WTC11 (cell line): ENCODE results near the gene CYP11A1. TPM values are rescaled to one million over a fixed set of nuclear protein-coding genes. Genes with fewer than 3 reads are reported as not detected.

Experiments used
- ATAC-seq: fragments of 200-7000 bp; cut with Tn5 transposase; 2 replicates; pipeline ENCODE4 v1.10.0; 2021; ENCODE audit warnings: mild to moderate bottlenecking, moderate library complexity
- CTCF ChIA-PET: fragments of 300-600 bp; sonication (Branson Sonifier 250); formaldehyde crosslinking; loops from one replicate; lab custom pipeline; 2021; ENCODE audit warnings: antibody characterized with exemption; lab: Charles Lee
- POLR2A ChIA-PET: fragments of 350-600 bp; sonication (Branson Sonifier 250); formaldehyde crosslinking; loops from one replicate; lab custom pipeline; 2021; ENCODE audit warnings: antibody characterized with exemption; lab: Charles Lee
- DNase-seq: peaks from one replicate; pipeline ENCODE4 v3.0.0; 2021; ENCODE audit warnings: low spot score
- H3K27ac Mint-ChIP-seq: 2 replicates; pipeline ENCODE4 v1.8.0; 2021; ENCODE audit warnings: mixed read lengths
- H3K27me3 Mint-ChIP-seq: 2 replicates; pipeline ENCODE4 v1.8.0; 2021; ENCODE audit warnings: low read depth, mild to moderate bottlenecking, moderate library complexity, mixed read lengths
- H3K36me3 Mint-ChIP-seq: 2 replicates; pipeline ENCODE4 v1.8.0; 2021; ENCODE audit warnings: mixed read lengths
- H3K4me1 Mint-ChIP-seq: 2 replicates; pipeline ENCODE4 v1.8.0; 2022; ENCODE audit warnings: mixed read lengths
- H3K4me3 Mint-ChIP-seq: 2 replicates; pipeline ENCODE4 v1.8.0; 2021; ENCODE audit warnings: mild to moderate bottlenecking, moderate library complexity, mixed read lengths
- H3K9me3 Mint-ChIP-seq: 2 replicates; pipeline ENCODE4 v1.8.0; 2021; ENCODE audit warnings: mixed read lengths
- JAZF1 ChIP-seq: fragments of 250-450 bp; sonication (Bioruptor Pico); IDR thresholded peaks from 2 replicates; pipeline ENCODE4 v1.9.0; 2021; ENCODE audit warnings: moderate library complexity, mild to moderate bottlenecking, inconsistent platforms
- MAX ChIP-seq: sonication (generic); formaldehyde crosslinking; IDR thresholded peaks from 2 replicates; pipeline ENCODE4 v1.8.0; 2022; ENCODE audit warnings: mild to moderate bottlenecking, missing genetic modification reagents
- SMAD4 ChIP-seq: sonication (generic); formaldehyde crosslinking; IDR thresholded peaks from 2 replicates; pipeline ENCODE4 v1.8.0; 2022; ENCODE audit warnings: mild to moderate bottlenecking, missing genetic modification reagents
- ZNF121 ChIP-seq: sonication (generic); formaldehyde crosslinking; IDR thresholded peaks from 2 replicates; pipeline ENCODE4 v1.8.0; 2023; ENCODE audit warnings: missing genetic modification reagents
- ZNF232 ChIP-seq: sonication (generic); formaldehyde crosslinking; IDR thresholded peaks from 2 replicates; pipeline ENCODE4 v1.8.0; 2022; ENCODE audit warnings: mild to moderate bottlenecking, missing genetic modification reagents
- ZNF263 ChIP-seq: sonication (generic); formaldehyde crosslinking; IDR thresholded peaks from 2 replicates; pipeline ENCODE4 v1.8.1; 2022; ENCODE audit warnings: low read depth, mild to moderate bottlenecking, moderate library complexity, missing genetic modification reagents
- ZNF671 ChIP-seq: fragments of 250-450 bp; sonication (Bioruptor Pico); IDR thresholded peaks from 2 replicates; pipeline ENCODE4 v1.8.0; 2021; ENCODE audit warnings: mild to moderate bottlenecking
- total RNA-seq: library from RNA; stranded (reverse); gene quantifications from 3 replicates; pipeline ENCODE4 v1.2.3, GENCODE V29; 2021
- TF ChIP-seq, protein P1 (sequence below): fragments of 250-450 bp; sonication (Bioruptor Pico); IDR thresholded peaks from 2 replicates; pipeline ENCODE4 v1.9.0; 2021; ENCODE audit warnings: mild to moderate bottlenecking, borderline replicate concordance
- TF ChIP-seq, protein P2 (sequence below): sonication (generic); formaldehyde crosslinking; IDR thresholded peaks from 2 replicates; pipeline ENCODE4 v1.8.1; 2023; ENCODE audit warnings: mild to moderate bottlenecking, missing genetic modification reagents, moderate library complexity
- TF ChIP-seq, protein P3 (sequence below): sonication (generic); formaldehyde crosslinking; conservative IDR thresholded peaks from 2 replicates; pipeline ENCODE4 v1.8.1; 2022; ENCODE audit warnings: mild to moderate bottlenecking, missing genetic modification reagents
- TF ChIP-seq, protein P4 (sequence below): fragments of 250-450 bp; sonication (Bioruptor Pico); conservative IDR thresholded peaks from 2 replicates; pipeline ENCODE4 v1.9.0; 2021; ENCODE audit warnings: mild to moderate bottlenecking
- TF ChIP-seq, protein P5 (sequence below): sonication (generic); formaldehyde crosslinking; IDR thresholded peaks from 2 replicates; pipeline ENCODE4 v1.8.1; 2022; ENCODE audit warnings: mild to moderate bottlenecking, moderate library complexity, missing genetic modification reagents
- TF ChIP-seq, protein P6 (sequence below): sonication (generic); formaldehyde crosslinking; IDR thresholded peaks from 2 replicates; pipeline ENCODE4 v1.8.1; 2022; ENCODE audit warnings: mild to moderate bottlenecking, missing genetic modification reagents, moderate library complexity, borderline replicate concordance
- TF ChIP-seq, protein P7 (sequence below): fragments of 200-600 bp; IDR thresholded peaks from 2 replicates; pipeline ENCODE4 v1.8.0; 2022; ENCODE audit warnings: antibody characterized with exemption

The CYP11A1 gene
- total RNA-seq, 1 experiment from 2014 or later = 3.4 TPM

DNA sequence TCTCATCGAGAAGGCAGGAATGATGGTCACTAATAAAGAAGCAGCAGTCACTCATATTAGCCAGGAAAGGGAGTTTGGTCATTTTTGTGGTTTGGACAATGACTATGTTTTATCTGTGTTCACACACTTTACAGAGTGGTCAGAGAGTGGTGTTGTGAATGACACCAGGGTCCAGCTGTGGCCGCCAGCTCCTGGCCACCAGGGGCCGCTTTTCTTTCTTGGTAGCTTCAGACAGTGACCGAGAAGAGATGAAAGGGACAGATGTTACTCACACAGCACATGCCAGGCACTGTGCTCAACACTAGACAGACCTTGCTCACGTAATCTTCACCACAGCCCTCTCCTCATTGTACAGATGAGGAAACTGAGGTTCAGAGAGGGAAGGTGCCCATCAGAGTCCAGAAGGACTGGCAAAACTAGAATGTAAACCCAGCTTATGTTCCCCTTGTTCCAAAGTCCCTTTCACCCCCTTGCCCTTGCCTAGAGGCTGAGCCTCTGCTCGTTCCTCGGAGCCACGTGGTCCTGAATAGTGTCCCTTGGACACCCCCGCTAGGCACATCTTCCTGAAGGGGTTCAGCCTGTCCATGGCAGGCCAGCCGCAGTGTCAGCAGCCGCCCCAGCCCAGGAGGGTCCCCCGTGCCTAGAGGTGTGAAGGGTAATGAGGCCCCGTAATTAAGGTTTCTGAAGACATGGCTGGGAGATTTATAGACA is 55.6 kb downstream of the CYP11A1 start:
- no peaks in the 10 kb centered on the region for H3K9me3 Mint-ChIP-seq
- no peak overlapping the region for H3K27ac Mint-ChIP-seq
- ATAC-seq (peak; percentile 36), DNase-seq (peak; percentile 65)
- CTCF ChIA-PET = interaction anchor here (0.6 to 6.2 kb wide), 46 partner anchors 9 to 339 kb away, joined by 3 to 347 read pairs (median 5); partner anchors contain the start of genes CYP11A1, ISLR, ISLR2 and STRA6
- no peaks in the 10 kb centered on the region for H3K36me3 Mint-ChIP-seq
- peaks cover 58% of the 10 kb centered on the region for H3K4me1 Mint-ChIP-seq
- no peak overlapping the region for H3K4me3 Mint-ChIP-seq
- TF ChIP-seq, protein P1, sequence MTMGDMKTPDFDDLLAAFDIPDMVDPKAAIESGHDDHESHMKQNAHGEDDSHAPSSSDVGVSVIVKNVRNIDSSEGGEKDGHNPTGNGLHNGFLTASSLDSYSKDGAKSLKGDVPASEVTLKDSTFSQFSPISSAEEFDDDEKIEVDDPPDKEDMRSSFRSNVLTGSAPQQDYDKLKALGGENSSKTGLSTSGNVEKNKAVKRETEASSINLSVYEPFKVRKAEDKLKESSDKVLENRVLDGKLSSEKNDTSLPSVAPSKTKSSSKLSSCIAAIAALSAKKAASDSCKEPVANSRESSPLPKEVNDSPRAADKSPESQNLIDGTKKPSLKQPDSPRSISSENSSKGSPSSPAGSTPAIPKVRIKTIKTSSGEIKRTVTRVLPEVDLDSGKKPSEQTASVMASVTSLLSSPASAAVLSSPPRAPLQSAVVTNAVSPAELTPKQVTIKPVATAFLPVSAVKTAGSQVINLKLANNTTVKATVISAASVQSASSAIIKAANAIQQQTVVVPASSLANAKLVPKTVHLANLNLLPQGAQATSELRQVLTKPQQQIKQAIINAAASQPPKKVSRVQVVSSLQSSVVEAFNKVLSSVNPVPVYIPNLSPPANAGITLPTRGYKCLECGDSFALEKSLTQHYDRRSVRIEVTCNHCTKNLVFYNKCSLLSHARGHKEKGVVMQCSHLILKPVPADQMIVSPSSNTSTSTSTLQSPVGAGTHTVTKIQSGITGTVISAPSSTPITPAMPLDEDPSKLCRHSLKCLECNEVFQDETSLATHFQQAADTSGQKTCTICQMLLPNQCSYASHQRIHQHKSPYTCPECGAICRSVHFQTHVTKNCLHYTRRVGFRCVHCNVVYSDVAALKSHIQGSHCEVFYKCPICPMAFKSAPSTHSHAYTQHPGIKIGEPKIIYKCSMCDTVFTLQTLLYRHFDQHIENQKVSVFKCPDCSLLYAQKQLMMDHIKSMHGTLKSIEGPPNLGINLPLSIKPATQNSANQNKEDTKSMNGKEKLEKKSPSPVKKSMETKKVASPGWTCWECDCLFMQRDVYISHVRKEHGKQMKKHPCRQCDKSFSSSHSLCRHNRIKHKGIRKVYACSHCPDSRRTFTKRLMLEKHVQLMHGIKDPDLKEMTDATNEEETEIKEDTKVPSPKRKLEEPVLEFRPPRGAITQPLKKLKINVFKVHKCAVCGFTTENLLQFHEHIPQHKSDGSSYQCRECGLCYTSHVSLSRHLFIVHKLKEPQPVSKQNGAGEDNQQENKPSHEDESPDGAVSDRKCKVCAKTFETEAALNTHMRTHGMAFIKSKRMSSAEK (CRISPR knock-in tag) = no peak
- TF ChIP-seq ZNF671 (CRISPR knock-in tag) (no peak), ZNF263 (no peak), JAZF1 (CRISPR knock-in tag) (no peak), MAX (CRISPR knock-in tag) (peak; percentile 4; the same call in 1 of the 2 replicates), ZNF121 (CRISPR knock-in tag) (0 out of 2 replicates have a peak, but pooled peaks have one; percentile 7), SMAD4 (no peak), ZNF232 (CRISPR knock-in tag) (no peak)
- TF ChIP-seq, protein P2, sequence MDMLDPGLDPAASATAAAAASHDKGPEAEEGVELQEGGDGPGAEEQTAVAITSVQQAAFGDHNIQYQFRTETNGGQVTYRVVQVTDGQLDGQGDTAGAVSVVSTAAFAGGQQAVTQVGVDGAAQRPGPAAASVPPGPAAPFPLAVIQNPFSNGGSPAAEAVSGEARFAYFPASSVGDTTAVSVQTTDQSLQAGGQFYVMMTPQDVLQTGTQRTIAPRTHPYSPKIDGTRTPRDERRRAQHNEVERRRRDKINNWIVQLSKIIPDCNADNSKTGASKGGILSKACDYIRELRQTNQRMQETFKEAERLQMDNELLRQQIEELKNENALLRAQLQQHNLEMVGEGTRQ (CRISPR knock-in tag) = no peak
- TF ChIP-seq, protein P3, sequence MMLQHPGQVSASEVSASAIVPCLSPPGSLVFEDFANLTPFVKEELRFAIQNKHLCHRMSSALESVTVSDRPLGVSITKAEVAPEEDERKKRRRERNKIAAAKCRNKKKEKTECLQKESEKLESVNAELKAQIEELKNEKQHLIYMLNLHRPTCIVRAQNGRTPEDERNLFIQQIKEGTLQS = no peak
- TF ChIP-seq, protein P4, sequence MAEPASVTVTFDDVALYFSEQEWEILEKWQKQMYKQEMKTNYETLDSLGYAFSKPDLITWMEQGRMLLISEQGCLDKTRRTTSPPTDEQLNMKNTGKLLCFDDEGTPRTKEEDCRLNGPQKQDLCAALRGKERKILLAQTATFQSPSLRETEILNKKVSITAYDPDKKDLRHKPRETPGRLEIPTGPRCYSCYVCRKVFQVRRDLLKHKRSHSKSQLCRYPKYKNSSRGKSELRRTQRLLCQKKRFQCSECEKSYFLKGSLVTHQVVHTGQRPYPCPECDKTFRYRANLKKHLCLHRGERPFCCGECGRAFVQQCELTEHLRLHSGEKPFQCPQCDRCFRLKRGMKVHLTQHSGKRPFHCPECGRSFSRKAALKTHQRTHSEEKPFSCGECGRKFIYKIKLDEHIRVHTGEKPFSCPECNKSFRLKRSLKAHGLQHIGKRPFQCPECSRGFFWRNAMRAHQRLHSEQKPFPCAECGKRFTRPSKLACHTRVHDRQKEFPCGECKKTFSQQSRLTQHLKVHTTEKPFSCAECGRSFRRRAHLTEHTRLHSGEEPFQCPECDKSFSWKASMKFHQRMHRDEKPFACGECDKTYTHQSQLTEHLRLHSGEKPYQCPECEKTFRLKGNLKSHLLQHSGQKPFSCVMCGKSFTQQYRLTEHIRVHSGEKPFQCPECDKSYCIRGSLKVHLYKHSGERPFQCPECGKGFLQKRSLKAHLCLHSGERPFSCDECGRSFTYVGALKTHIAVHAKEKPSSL (CRISPR knock-in tag) = no peak
- TF ChIP-seq, all 79 proteins: peak for 2
- POLR2A ChIA-PET = interaction anchor here (0.9 kb wide), 1 partner anchor 11 kb away, joined by 3 read pairs; no protein-coding TSS in a partner anchor
- peaks cover 12% of the 10 kb centered on the region for H3K27me3 Mint-ChIP-seq

GRCh38 chr15:74307827-74308811 is 59.3 kb downstream of the CYP11A1 start:
- H3K27ac Mint-ChIP-seq = no peak overlapping the region
- ATAC-seq (peak; percentile 66), DNase-seq (peak; percentile 63)
- H3K27me3 Mint-ChIP-seq = peaks cover 32% of the 10 kb centered on the region
- H3K9me3 Mint-ChIP-seq = no peaks in the 10 kb centered on the region
- peak overlapping the region; percentile 31 for H3K4me3 Mint-ChIP-seq
- ChIA-PET CTCF (interaction anchor here (0.5 to 6.2 kb wide), 87 partner anchors 8 to 1487 kb away, joined by 3 to 347 read pairs (median 6); partner anchors contain the start of genes ISLR, ISLR2, PML and STRA6), POLR2A (interaction anchor here (0.6 to 1.5 kb wide), 2 partner anchors 153 to 178 kb away, joined by 4 read pairs; partner anchors contain the start of gene ISLR2)
- H3K36me3 Mint-ChIP-seq = no peaks in the 10 kb centered on the region
- peaks cover 70% of the 10 kb centered on the region for H3K4me1 Mint-ChIP-seq
- TF ChIP-seq, protein P5, sequence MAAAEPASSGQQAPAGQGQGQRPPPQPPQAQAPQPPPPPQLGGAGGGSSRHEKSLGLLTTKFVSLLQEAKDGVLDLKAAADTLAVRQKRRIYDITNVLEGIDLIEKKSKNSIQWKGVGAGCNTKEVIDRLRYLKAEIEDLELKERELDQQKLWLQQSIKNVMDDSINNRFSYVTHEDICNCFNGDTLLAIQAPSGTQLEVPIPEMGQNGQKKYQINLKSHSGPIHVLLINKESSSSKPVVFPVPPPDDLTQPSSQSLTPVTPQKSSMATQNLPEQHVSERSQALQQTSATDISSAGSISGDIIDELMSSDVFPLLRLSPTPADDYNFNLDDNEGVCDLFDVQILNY = no peak
- TF ChIP-seq, protein P6, sequence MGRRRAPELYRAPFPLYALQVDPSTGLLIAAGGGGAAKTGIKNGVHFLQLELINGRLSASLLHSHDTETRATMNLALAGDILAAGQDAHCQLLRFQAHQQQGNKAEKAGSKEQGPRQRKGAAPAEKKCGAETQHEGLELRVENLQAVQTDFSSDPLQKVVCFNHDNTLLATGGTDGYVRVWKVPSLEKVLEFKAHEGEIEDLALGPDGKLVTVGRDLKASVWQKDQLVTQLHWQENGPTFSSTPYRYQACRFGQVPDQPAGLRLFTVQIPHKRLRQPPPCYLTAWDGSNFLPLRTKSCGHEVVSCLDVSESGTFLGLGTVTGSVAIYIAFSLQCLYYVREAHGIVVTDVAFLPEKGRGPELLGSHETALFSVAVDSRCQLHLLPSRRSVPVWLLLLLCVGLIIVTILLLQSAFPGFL (CRISPR knock-in tag) = no peak
- TF ChIP-seq, protein P7, sequence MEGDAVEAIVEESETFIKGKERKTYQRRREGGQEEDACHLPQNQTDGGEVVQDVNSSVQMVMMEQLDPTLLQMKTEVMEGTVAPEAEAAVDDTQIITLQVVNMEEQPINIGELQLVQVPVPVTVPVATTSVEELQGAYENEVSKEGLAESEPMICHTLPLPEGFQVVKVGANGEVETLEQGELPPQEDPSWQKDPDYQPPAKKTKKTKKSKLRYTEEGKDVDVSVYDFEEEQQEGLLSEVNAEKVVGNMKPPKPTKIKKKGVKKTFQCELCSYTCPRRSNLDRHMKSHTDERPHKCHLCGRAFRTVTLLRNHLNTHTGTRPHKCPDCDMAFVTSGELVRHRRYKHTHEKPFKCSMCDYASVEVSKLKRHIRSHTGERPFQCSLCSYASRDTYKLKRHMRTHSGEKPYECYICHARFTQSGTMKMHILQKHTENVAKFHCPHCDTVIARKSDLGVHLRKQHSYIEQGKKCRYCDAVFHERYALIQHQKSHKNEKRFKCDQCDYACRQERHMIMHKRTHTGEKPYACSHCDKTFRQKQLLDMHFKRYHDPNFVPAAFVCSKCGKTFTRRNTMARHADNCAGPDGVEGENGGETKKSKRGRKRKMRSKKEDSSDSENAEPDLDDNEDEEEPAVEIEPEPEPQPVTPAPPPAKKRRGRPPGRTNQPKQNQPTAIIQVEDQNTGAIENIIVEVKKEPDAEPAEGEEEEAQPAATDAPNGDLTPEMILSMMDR = peak; percentile 16; the same call in 1 of the 2 replicates
- TF ChIP-seq, protein P4 (CRISPR knock-in tag) = no peak
